ENCODE data around the gene DNLZ. TPM values are rescaled to one million over a fixed set of nuclear protein-coding genes. Genes with fewer than 3 reads are reported as not detected.

The DNLZ gene
- total RNA-seq, 1 experiment from 2014 or later = 9.1 TPM

DNA sequence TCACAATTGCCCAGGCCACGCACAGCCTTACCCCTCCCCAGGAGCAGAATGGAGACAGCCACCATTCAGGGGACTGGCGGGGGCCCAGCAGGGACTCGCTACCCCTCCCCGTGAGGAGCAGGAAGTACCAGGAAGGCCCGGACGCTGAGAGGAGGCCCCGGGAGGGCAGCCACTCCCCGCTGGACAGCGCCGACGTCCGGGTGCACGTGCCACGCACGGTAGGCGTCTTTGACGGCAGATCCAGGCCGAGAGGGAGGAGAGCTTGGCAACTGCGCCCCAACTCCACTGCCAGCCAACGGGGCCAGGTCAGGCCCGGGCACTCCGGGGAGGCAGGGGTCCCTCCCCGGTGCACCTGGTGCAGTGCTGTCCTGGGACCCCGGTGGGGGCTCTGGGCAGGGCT, 14.0 kb downstream of the DNLZ start:
- Histone ChIP-seq H3K79me2 (ENCODE audit: low read depth) (no peaks in the 10 kb centered on the region), H2AFZ (no peak overlapping the region), H3K9me3 (ENCODE audit: insufficient read depth, low read depth) (no peaks in the 10 kb centered on the region), H3K27me3 (ENCODE audit: insufficient read depth, low read depth) (no peaks in the 10 kb centered on the region), H3K4me2 (no peak overlapping the region), H3K4me3 (no peak overlapping the region), H3K27ac (no peak overlapping the region), H4K20me1 (ENCODE audit: insufficient read depth) (no peaks in the 10 kb centered on the region), H3K9me2 (ENCODE audit: insufficient read depth) (no peaks in the 10 kb centered on the region), H3K36me3 (ENCODE audit: low read depth) (no peaks in the 10 kb centered on the region), H3F3A (ENCODE audit: insufficient read depth, low read depth) (peaks cover 15% of the 10 kb centered on the region; the same call in 1 of the 2 replicates), H3K4me1 (replicated peaks; ENCODE audit: insufficient read depth) (peaks cover 7% of the 10 kb centered on the region)
- POLR2A ChIA-PET (ENCODE audit: unreplicated experiment) = no interaction called here
- CTCF ChIA-PET = no interaction called here
- no peak for DNase-seq
- TF ChIP-seq EZH2 (IDR thresholded peaks at IDR 0.05; ENCODE audit: low read depth) = no peak
- TF ChIP-seq, protein P1, sequence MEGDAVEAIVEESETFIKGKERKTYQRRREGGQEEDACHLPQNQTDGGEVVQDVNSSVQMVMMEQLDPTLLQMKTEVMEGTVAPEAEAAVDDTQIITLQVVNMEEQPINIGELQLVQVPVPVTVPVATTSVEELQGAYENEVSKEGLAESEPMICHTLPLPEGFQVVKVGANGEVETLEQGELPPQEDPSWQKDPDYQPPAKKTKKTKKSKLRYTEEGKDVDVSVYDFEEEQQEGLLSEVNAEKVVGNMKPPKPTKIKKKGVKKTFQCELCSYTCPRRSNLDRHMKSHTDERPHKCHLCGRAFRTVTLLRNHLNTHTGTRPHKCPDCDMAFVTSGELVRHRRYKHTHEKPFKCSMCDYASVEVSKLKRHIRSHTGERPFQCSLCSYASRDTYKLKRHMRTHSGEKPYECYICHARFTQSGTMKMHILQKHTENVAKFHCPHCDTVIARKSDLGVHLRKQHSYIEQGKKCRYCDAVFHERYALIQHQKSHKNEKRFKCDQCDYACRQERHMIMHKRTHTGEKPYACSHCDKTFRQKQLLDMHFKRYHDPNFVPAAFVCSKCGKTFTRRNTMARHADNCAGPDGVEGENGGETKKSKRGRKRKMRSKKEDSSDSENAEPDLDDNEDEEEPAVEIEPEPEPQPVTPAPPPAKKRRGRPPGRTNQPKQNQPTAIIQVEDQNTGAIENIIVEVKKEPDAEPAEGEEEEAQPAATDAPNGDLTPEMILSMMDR (conservative IDR thresholded peaks at IDR 0.05) = no peak
- no TSS peak for BruUV-seq (replicated peaks)
- intact Hi-C loops (cut with micrococcal nuclease; ENCODE audit: unreplicated experiment) = loop anchor here (10.0 kb wide), 1 partner anchor 135 kb away; the partner anchor contains the start of gene SEC16A

DNA sequence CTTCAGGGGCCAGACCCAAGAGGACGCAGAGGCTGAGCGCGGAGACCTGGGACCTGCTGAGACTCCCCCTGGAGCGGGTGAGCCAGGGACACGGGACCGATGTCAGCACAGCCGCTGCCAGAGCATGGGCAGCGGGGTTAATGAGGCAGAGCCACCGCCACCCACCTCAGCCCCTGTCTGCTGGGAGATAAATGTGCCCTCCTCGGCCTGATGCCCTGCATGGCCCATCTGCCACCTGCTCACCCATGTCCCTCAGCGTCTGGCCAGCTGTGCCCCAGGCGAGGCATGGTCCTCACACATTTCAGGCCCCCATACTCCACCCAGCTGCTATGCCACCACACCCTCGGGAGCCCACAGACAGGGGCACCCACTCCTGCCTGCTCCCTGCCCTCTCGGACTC, 14.9 kb downstream of the DNLZ start:
- H2AFZ ChIP-seq = no peak overlapping the region
- H3F3A ChIP-seq (ENCODE audit: insufficient read depth, low read depth) = peaks cover 6% of the 10 kb centered on the region; the same call in 1 of the 2 replicates
- peaks cover 7% of the 10 kb centered on the region; the same call in 1 of the 2 replicates for H3K4me1 ChIP-seq (replicated peaks; ENCODE audit: insufficient read depth)
- no peaks in the 10 kb centered on the region for H3K36me3 ChIP-seq (ENCODE audit: low read depth)
- no peak overlapping the region for H3K4me3 ChIP-seq
- no peak for DNase-seq
- no peak for TF ChIP-seq EZH2 (IDR thresholded peaks at IDR 0.05; ENCODE audit: low read depth)
- TF ChIP-seq, protein P1 (conservative IDR thresholded peaks at IDR 0.05) = no peak
- no peak overlapping the region for H3K27ac ChIP-seq
- intact Hi-C loops (cut with micrococcal nuclease; ENCODE audit: unreplicated experiment) = loop anchor here (10.0 kb wide), 1 partner anchor 136 kb away; the partner anchor contains the start of gene SEC16A
- H3K9me3 ChIP-seq (ENCODE audit: insufficient read depth, low read depth) = no peaks in the 10 kb centered on the region
- POLR2A ChIA-PET (ENCODE audit: unreplicated experiment) = no interaction called here
- no peak overlapping the region for H3K4me2 ChIP-seq
- BruUV-seq (replicated peaks) = no TSS peak
- CTCF ChIA-PET = no interaction called here
- H3K27me3 ChIP-seq (ENCODE audit: insufficient read depth, low read depth) = no peaks in the 10 kb centered on the region
- no peaks in the 10 kb centered on the region for H3K79me2 ChIP-seq (ENCODE audit: low read depth)
- no peaks in the 10 kb centered on the region for H3K9me2 ChIP-seq (ENCODE audit: insufficient read depth)
- no peaks in the 10 kb centered on the region for H4K20me1 ChIP-seq (ENCODE audit: insufficient read depth)

DNA sequence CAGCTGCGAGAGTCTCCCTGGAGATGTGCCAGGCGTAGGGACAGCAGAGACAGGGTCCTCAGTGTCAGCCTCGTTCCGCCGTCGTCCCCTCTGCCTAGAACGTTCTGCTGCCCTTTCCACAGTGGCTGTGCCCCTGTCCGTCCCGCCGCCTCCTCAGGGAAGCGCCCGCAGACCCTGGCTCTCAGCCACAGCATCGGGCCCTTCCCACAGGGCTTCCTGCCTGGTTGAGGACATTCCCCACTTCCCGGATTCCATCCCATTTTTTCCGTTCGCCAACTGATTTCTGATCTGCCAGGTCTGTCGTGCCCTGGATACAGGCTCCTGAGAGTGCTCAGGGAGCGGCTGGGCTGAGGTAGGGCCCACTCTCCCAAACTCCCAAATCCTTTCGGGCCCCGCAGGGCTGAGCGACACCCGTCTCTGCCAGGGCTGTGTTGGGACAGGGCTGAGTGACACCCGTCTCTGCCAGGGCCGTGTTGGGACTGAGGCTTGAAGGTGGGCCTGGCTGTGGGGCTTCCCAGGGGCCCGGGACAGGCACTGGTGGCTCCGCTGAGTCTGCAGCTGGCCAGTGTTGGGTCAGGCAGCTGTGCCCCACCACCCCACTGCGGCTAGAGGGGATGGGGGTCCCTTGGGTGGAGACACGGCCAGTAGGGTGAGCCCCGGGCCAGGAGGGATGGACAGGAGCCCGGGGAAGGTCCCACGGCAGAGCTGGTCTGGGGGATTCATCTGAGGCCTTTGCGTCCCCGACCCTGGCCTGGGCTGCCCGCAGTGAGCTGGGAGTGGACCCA, 15.9 kb downstream of the DNLZ start:
- Histone ChIP-seq H3K4me1 (replicated peaks; ENCODE audit: insufficient read depth) (peaks cover 7% of the 10 kb centered on the region; the same call in 1 of the 2 replicates), H2AFZ (no peak overlapping the region), H3K9me2 (ENCODE audit: insufficient read depth) (no peaks in the 10 kb centered on the region), H3K79me2 (ENCODE audit: low read depth) (no peaks in the 10 kb centered on the region), H3K36me3 (ENCODE audit: low read depth) (no peaks in the 10 kb centered on the region), H3K4me3 (no peak overlapping the region), H4K20me1 (ENCODE audit: insufficient read depth) (no peaks in the 10 kb centered on the region), H3K9me3 (ENCODE audit: insufficient read depth, low read depth) (no peaks in the 10 kb centered on the region), H3K4me2 (no peak overlapping the region), H3K27ac (no peak overlapping the region), H3K27me3 (ENCODE audit: insufficient read depth, low read depth) (no peaks in the 10 kb centered on the region), H3F3A (ENCODE audit: insufficient read depth, low read depth) (peaks cover 5% of the 10 kb centered on the region; the same call in 1 of the 2 replicates)
- TF ChIP-seq, protein P1 (conservative IDR thresholded peaks at IDR 0.05) = no peak
- no peak for TF ChIP-seq EZH2 (IDR thresholded peaks at IDR 0.05; ENCODE audit: low read depth)
- POLR2A ChIA-PET (ENCODE audit: unreplicated experiment) = no interaction called here
- no peak for DNase-seq
- intact Hi-C loops (cut with micrococcal nuclease; ENCODE audit: unreplicated experiment) = loop anchor here (10.0 kb wide), 1 partner anchor 137 kb away; the partner anchor contains the start of gene SEC16A
- CTCF ChIA-PET = no interaction called here
- BruUV-seq (replicated peaks) = no TSS peak
